DMS114 treated with DMSO at 0.1 percent for 48 hours (cell line): ENCODE data around the gene KMT2A.
"Not testable (repeated sequence)": the region's sequence is repeated elsewhere in the genome, so short reads cannot be mapped to it uniquely, and the experiment has no call there.

Experiments
- DNase-seq: peaks from one replicate; lab custom pipeline; 2025; ENCODE audit not compliant: unreplicated experiment; lab: John Stamatoyannopoulos, UW

KMT2A gene

GRCh38 chr11:118435893-118436624 lies at the start of gene KMT2A:
Gene KMT2A (plus strand): TSS chr11:118436492. CDS start chr11:118436513, 21 bp downstream.
- peak; percentile 83 for DNase-seq

- DNase-seq = no peak
Measured at GRCh38 chr11:118396097-118396501, 40.2 kb upstream of the KMT2A start.

GRCh38 chr11:118397448-118397847 lies 38.8 kb upstream of the KMT2A start:
- DNase-seq = no peak

- DNase-seq = no peak
Measured at GRCh38 chr11:118398791-118399559, 37.3 kb upstream of the KMT2A start.

GRCh38 chr11:118401151-118401879 lies 35.0 kb upstream of the KMT2A start, which contains the start of gene ATP5MG:
Gene ATP5MG (plus strand): TSS chr11:118401606. CDS start chr11:118401666, 60 bp downstream.
- peak; percentile 80 for DNase-seq

- DNase-seq = peak; percentile 31
Measured at GRCh38 chr11:118401880-118402590, 34.3 kb upstream of the KMT2A start.

GRCh38 chr11:118402594-118402993 lies 33.7 kb upstream of the KMT2A start:
- not testable (repeated sequence) for DNase-seq

- DNase-seq = no peak
Measured at GRCh38 chr11:118406599-118407166, 29.6 kb upstream of the KMT2A start.

GRCh38 chr11:118410055-118410745 lies 26.1 kb upstream of the KMT2A start:
- no peak for DNase-seq

GRCh38 chr11:118411530-118411929 lies 24.8 kb upstream of the KMT2A start:
- DNase-seq = no peak

- no peak for DNase-seq
Measured at GRCh38 chr11:118412921-118413320, 23.4 kb upstream of the KMT2A start.

- no peak for DNase-seq
Measured at GRCh38 chr11:118415062-118415738, 21.1 kb upstream of the KMT2A start.

GRCh38 chr11:118415739-118416068 lies 20.6 kb upstream of the KMT2A start:
- no peak for DNase-seq

GRCh38 chr11:118416900-118417299 lies 19.4 kb upstream of the KMT2A start:
- DNase-seq = not testable (repeated sequence)

GRCh38 chr11:118417801-118418200 lies 18.5 kb upstream of the KMT2A start:
- no peak for DNase-seq

GRCh38 chr11:118418766-118419165 lies 17.5 kb upstream of the KMT2A start:
- DNase-seq = no peak

- no peak for DNase-seq
Measured at GRCh38 chr11:118427707-118428106, 8.6 kb upstream of the KMT2A start.

- DNase-seq = no peak
Measured at GRCh38 chr11:118430956-118431355, 5.3 kb upstream of the KMT2A start.

GRCh38 chr11:118434123-118434552 lies 2.2 kb upstream of the KMT2A start:
- peak; percentile 45 for DNase-seq
